Caco-2 (cell line): ENCODE measurements around the gene IGSF8. TPM values are rescaled to one million over a fixed set of nuclear protein-coding genes. Genes with fewer than 3 reads are reported as not detected.
A peak's percentile ranks its signal among the peaks of the same experiment; 100 is the strongest.

Experiments
- BruUV-seq: library from RNA; stranded (reverse); fragments of 400-500 nt; replicated peaks from 2 replicates; lab custom pipeline; 2021; lab: Mats Ljungman, UMichigan
- CTCF ChIA-PET: fragments of 300-600 bp; sonication (Branson Sonifier 250); formaldehyde crosslinking; loops from one replicate; lab custom pipeline; 2022; ENCODE audit warnings: antibody characterized with exemption; lab: Charles Lee
- POLR2A ChIA-PET: fragments of 300-600 bp; sonication (Branson Sonifier 250); formaldehyde crosslinking; loops from one replicate; lab custom pipeline; 2022; ENCODE audit warnings: antibody characterized with exemption; lab: Charles Lee
- DNase-seq, 2 experiments: peaks; one replicate each; pipeline versions ENCODE4 v3.0.0 to v3.0.0-alpha.2; 2020 to 2022
- H3K27me3 ChIP-seq: replicated peaks from 2 replicates; pipeline ENCODE4 v1.6.0; 2011; ENCODE audit warnings: low read length; ENCODE audit not compliant: control insufficient read depth, insufficient read depth
- H3K36me3 ChIP-seq: 2 replicates; pipeline ENCODE4 v1.5.1; 2011; ENCODE audit warnings: low read length; ENCODE audit not compliant: control insufficient read depth, insufficient read depth
- H3K4me1 ChIP-seq: fragments of 250-450 bp; sonication (Bioruptor Pico); 2 replicates; pipeline ENCODE4 v1.5.1; 2020; ENCODE audit warnings: mild to moderate bottlenecking
- H3K4me3 ChIP-seq: 2 replicates; pipeline ENCODE4 v1.5.1; 2011; ENCODE audit warnings: low read depth, mild to moderate bottlenecking, control low read depth, low read length
- H3K9me3 ChIP-seq: fragments of 250-450 bp; sonication (Bioruptor Pico); 2 replicates; pipeline ENCODE4 v1.5.1; 2020; ENCODE audit warnings: mild to moderate bottlenecking, moderate library complexity
- H3K27ac Mint-ChIP-seq: one replicate; pipeline ENCODE4 v1.8.0; 2022; ENCODE audit warnings: mixed read lengths; ENCODE audit not compliant: unreplicated experiment
- H3K27me3 Mint-ChIP-seq: one replicate; pipeline ENCODE4 v1.8.0; 2022; ENCODE audit warnings: mixed read lengths; ENCODE audit not compliant: insufficient read depth, unreplicated experiment
- H3K36me3 Mint-ChIP-seq: one replicate; pipeline ENCODE4 v1.8.0; 2022; ENCODE audit warnings: mild to moderate bottlenecking, mixed read lengths; ENCODE audit not compliant: insufficient read depth, unreplicated experiment
- H3K4me1 Mint-ChIP-seq: one replicate; pipeline ENCODE4 v1.8.0; 2022; ENCODE audit warnings: low read depth, mixed read lengths; ENCODE audit not compliant: unreplicated experiment
- H3K4me3 Mint-ChIP-seq: one replicate; pipeline ENCODE4 v1.8.0; 2022; ENCODE audit warnings: mild to moderate bottlenecking, moderate library complexity, mixed read lengths; ENCODE audit not compliant: unreplicated experiment
- H3K9me3 Mint-ChIP-seq: one replicate; pipeline ENCODE4 v1.8.0; 2022; ENCODE audit warnings: mixed read lengths; ENCODE audit not compliant: unreplicated experiment
- intact Hi-C: fragments of 100-400 bp; cut with micrococcal nuclease; formaldehyde crosslinking; loops from one replicate; pipeline ENCODE4 v1.10.0; 2022; ENCODE audit not compliant: unreplicated experiment
- total RNA-seq: library from RNA; stranded (reverse); gene quantifications from 2 replicates; pipeline ENCODE4 v1.2.3, GENCODE V29; 2022
- TF ChIP-seq, protein P1 (sequence below), 2 experiments: fragments of 200-600 bp in 1 of 2; IDR thresholded peaks; 1 replicate in 1 of 2; 2 replicates in 1 of 2; pipeline versions ENCODE4 v1.5.1 to v1.8.0; 2011 to 2022; ENCODE audit warnings: antibody characterized with exemption in 1 of 2, control low read depth in 1 of 2, inconsistent platforms in 1 of 2, low read depth in 1 of 2, low read length in 1 of 2, mild to moderate bottlenecking in 1 of 2, moderate library complexity in 1 of 2; ENCODE audit not compliant: insufficient read depth in 1 of 2, severe bottlenecking in 1 of 2, unreplicated experiment in 1 of 2

IGSF8 gene
- total RNA-seq, 1 experiment from 2014 or later, result 15.4 TPM

- Mint-ChIP-seq H3K36me3 (no peaks in the 10 kb centered on the region), H3K9me3 (no peaks in the 10 kb centered on the region), H3K27me3 (no peaks in the 10 kb centered on the region), H3K4me3 (no peak overlapping the region), H3K27ac (peak overlapping the region; percentile 89), H3K4me1 (peaks cover 18% of the 10 kb centered on the region)
- intact Hi-C loops, result loop anchor here (2.0 kb wide), 1 partner anchor 23 kb away; no protein-coding TSS in a partner anchor
- TF ChIP-seq, protein P1, sequence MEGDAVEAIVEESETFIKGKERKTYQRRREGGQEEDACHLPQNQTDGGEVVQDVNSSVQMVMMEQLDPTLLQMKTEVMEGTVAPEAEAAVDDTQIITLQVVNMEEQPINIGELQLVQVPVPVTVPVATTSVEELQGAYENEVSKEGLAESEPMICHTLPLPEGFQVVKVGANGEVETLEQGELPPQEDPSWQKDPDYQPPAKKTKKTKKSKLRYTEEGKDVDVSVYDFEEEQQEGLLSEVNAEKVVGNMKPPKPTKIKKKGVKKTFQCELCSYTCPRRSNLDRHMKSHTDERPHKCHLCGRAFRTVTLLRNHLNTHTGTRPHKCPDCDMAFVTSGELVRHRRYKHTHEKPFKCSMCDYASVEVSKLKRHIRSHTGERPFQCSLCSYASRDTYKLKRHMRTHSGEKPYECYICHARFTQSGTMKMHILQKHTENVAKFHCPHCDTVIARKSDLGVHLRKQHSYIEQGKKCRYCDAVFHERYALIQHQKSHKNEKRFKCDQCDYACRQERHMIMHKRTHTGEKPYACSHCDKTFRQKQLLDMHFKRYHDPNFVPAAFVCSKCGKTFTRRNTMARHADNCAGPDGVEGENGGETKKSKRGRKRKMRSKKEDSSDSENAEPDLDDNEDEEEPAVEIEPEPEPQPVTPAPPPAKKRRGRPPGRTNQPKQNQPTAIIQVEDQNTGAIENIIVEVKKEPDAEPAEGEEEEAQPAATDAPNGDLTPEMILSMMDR (IDR thresholded peaks at IDR 0.05; ENCODE audit: insufficient read depth in 1 of 2, low read depth in 1 of 2, low read length in 1 of 2, severe bottlenecking in 1 of 2, unreplicated experiment in 1 of 2), result no peak
- H3K36me3 ChIP-seq, result no peaks in the 10 kb centered on the region
- POLR2A ChIA-PET, result no interaction called here
- BruUV-seq, result no TSS peak
- H3K4me3 ChIP-seq, result no peak overlapping the region
- no peaks in the 10 kb centered on the region for H3K9me3 ChIP-seq
- CTCF ChIA-PET, result no interaction called here
- peaks cover 26% of the 10 kb centered on the region for H3K4me1 ChIP-seq
- no peaks in the 10 kb centered on the region for H3K27me3 ChIP-seq
- DNase-seq, result no peak
Measured at GRCh38 chr1:160123726-160124125, 25.3 kb upstream of the IGSF8 start.

GRCh38 chr1:160122978-160123495, 24.6 kb upstream of the IGSF8 start:
- peaks cover 14% of the 10 kb centered on the region for H3K4me1 Mint-ChIP-seq
- no peaks in the 10 kb centered on the region for H3K36me3 Mint-ChIP-seq
- ChIA-PET CTCF (interaction anchor here (1.2 kb wide), 1 partner anchor 70 kb away, joined by 5 read pairs; no protein-coding TSS in a partner anchor), POLR2A (no interaction called here)
- H3K9me3 ChIP-seq, result no peaks in the 10 kb centered on the region
- intact Hi-C loops, result no loop called here
- no TSS peak for BruUV-seq
- H3K4me1 ChIP-seq, result peaks cover 26% of the 10 kb centered on the region
- no peaks in the 10 kb centered on the region for H3K9me3 Mint-ChIP-seq
- peak overlapping the region; percentile 89 for H3K27ac Mint-ChIP-seq
- no peak overlapping the region for H3K4me3 Mint-ChIP-seq
- DNase-seq, result no peak
- no peaks in the 10 kb centered on the region for H3K27me3 ChIP-seq
- H3K4me3 ChIP-seq, result no peak overlapping the region
- H3K36me3 ChIP-seq, result no peaks in the 10 kb centered on the region
- TF ChIP-seq, protein P1 (IDR thresholded peaks at IDR 0.05; ENCODE audit: insufficient read depth in 1 of 2, low read depth in 1 of 2, low read length in 1 of 2, severe bottlenecking in 1 of 2, unreplicated experiment in 1 of 2), result no peak
- no peaks in the 10 kb centered on the region for H3K27me3 Mint-ChIP-seq

GRCh38 chr1:160121388-160121787, 23.0 kb upstream of the IGSF8 start:
- intact Hi-C loops, result no loop called here
- no peaks in the 10 kb centered on the region for H3K36me3 Mint-ChIP-seq
- DNase-seq, result no peak

More at GRCh38 chr1:160121388-160121787, 23.0 kb upstream of the IGSF8 start:
- POLR2A ChIA-PET, result no interaction called here
- BruUV-seq, result no TSS peak
- Histone ChIP-seq H3K36me3 (no peaks in the 10 kb centered on the region), H3K27me3 (no peaks in the 10 kb centered on the region), H3K4me1 (peaks cover 26% of the 10 kb centered on the region), H3K4me3 (no peak overlapping the region), H3K9me3 (no peaks in the 10 kb centered on the region)
- Mint-ChIP-seq H3K27me3 (no peaks in the 10 kb centered on the region), H3K4me3 (no peak overlapping the region), H3K27ac (no peak overlapping the region), H3K9me3 (no peaks in the 10 kb centered on the region), H3K4me1 (peaks cover 11% of the 10 kb centered on the region)
- TF ChIP-seq, protein P1 (IDR thresholded peaks at IDR 0.05; ENCODE audit: insufficient read depth in 1 of 2, low read depth in 1 of 2, low read length in 1 of 2, severe bottlenecking in 1 of 2, unreplicated experiment in 1 of 2), result no peak
- CTCF ChIA-PET, result no interaction called here
